Neural progenitor cell (in vitro differentiated cells): ENCODE results near the gene SLC17A7. TPM values are rescaled to one million over a fixed set of nuclear protein-coding genes. Genes with fewer than 3 reads are reported as not detected.
A peak's percentile ranks its signal among the peaks of the same experiment; 100 is the strongest.

Experiments
- DNase-seq: peaks from one replicate; pipeline ENCODE4 v3.0.0-alpha.2; 2016; ENCODE audit warnings: low spot score
- H2AFZ ChIP-seq: fragments of 200-600 bp; sonication (generic); replicated peaks from 2 replicates; pipeline ENCODE4 v1.6.1; 2016; ENCODE audit warnings: antibody characterized with exemption
- H3F3A ChIP-seq: fragments of 200-600 bp; sonication (generic); 2 replicates; pipeline ENCODE4 v1.6.1; 2016; ENCODE audit warnings: antibody characterized with exemption, low read depth
- H3K27ac ChIP-seq: fragments of 200-600 bp; sonication (generic); 2 replicates; pipeline ENCODE4 v1.5.1; 2016; ENCODE audit warnings: mild to moderate bottlenecking
- H3K27me3 ChIP-seq: fragments of 200-600 bp; sonication (generic); 2 replicates; pipeline ENCODE4 v1.6.1; 2016; ENCODE audit warnings: mild to moderate bottlenecking, moderate library complexity
- H3K36me3 ChIP-seq: fragments of 200-600 bp; sonication (generic); 2 replicates; pipeline ENCODE4 v1.5.1; 2016
- H3K4me1 ChIP-seq: fragments of 200-600 bp; sonication (generic); 2 replicates; pipeline ENCODE4 v1.6.1; 2016; ENCODE audit warnings: mixed run types
- H3K4me2 ChIP-seq: fragments of 200-600 bp; sonication (generic); 2 replicates; pipeline ENCODE4 v1.6.1; 2016
- H3K4me3 ChIP-seq: fragments of 200-600 bp; sonication (generic); 2 replicates; pipeline ENCODE4 v1.5.1; 2016
- H3K79me2 ChIP-seq: fragments of 200-600 bp; sonication (generic); 2 replicates; pipeline ENCODE4 v1.6.1; 2016; ENCODE audit warnings: low read depth
- H3K9ac ChIP-seq: fragments of 200-600 bp; sonication (generic); 2 replicates; pipeline ENCODE4 v1.6.1; 2016
- H3K9me3 ChIP-seq: fragments of 200-600 bp; sonication (generic); 2 replicates; pipeline ENCODE4 v1.5.1; 2016; ENCODE audit warnings: low read depth
- H4K20me1 ChIP-seq: fragments of 200-600 bp; sonication (generic); 2 replicates; pipeline ENCODE4 v1.6.1; 2016; ENCODE audit warnings: low read depth
- H3K27ac Mint-ChIP-seq: 3 replicates; pipeline ENCODE4 v1.8.0; 2021; ENCODE audit warnings: mixed read lengths
- H3K27me3 Mint-ChIP-seq: 2 replicates; pipeline ENCODE4 v1.8.0; 2022; ENCODE audit warnings: low read depth, mild to moderate bottlenecking, inconsistent platforms, moderate library complexity, mixed read lengths; ENCODE audit not compliant: insufficient read depth
- H3K36me3 Mint-ChIP-seq: 3 replicates; pipeline ENCODE4 v1.8.0; 2021; ENCODE audit warnings: mixed read lengths
- H3K4me1 Mint-ChIP-seq: 3 replicates; pipeline ENCODE4 v1.8.0; 2021; ENCODE audit warnings: mixed read lengths
- H3K4me3 Mint-ChIP-seq: 3 replicates; pipeline ENCODE4 v1.8.0; 2021; ENCODE audit warnings: mild to moderate bottlenecking, moderate library complexity, mixed read lengths
- H3K9me3 Mint-ChIP-seq: 3 replicates; pipeline ENCODE4 v1.8.0; 2020; ENCODE audit warnings: mixed read lengths
- EZH2 ChIP-seq: fragments of 200-600 bp; sonication (generic); IDR thresholded peaks from 2 replicates; pipeline ENCODE4 v1.6.1; 2017; ENCODE audit warnings: antibody characterized with exemption, mild to moderate bottlenecking, moderate library complexity
- EZH2phosphoT487 ChIP-seq: fragments of 200-600 bp; sonication (generic); IDR thresholded peaks from 2 replicates; pipeline ENCODE4 v1.6.1; 2017; ENCODE audit warnings: antibody characterized with exemption
- total RNA-seq: library from RNA; depleted of rRNA; stranded (reverse); fragments of >200 nt; gene quantifications from 2 replicates; pipeline ENCODE4 v1.2.3, GENCODE V29; 2015; ENCODE audit warnings: low replicate concordance
- TF ChIP-seq, protein P1 (sequence below): fragments of 200-600 bp; sonication (generic); IDR thresholded peaks from 2 replicates; pipeline ENCODE4 v1.5.1; 2017; ENCODE audit warnings: antibody characterized with exemption, mild to moderate bottlenecking

Gene SLC17A7
- total RNA-seq, 1 donor from 2014 or later, result 1.4 TPM

DNA sequence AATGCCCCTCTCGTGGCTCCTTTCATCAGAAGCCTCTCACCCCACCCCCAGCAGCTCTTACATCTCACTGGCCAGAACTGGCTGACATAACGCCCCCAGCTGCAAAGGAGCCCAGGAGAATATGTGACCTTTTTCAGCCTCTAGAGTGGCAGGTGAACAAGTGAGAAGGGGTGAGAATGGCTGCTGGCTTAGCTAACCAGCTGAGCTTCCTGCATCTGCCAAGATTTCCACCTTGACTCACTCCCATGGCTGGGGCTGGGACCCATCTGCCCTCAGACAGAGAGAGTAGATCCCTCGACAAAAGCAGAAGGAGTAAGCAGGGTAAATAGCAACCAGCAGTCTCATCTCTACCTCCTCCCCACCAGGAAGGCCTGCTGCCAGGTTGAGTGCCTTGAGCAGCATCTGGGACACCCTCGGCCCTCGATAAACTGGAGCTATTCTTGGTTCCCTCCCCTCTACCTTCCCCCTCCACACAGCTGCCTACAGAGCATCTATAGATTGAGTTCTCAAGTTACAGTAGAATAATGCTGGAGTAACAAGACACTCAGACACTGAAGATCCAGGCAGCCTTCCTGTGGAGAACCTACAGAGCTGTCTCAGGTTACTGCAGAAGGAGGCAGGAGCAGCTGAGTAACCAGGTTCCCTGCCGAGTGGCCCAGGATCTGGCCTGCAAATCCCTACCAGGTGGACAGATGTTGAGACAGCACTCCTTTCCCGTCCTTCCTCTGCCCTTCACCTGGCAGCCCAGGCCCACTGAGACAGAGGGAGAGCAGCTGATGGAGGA is 37.7 kb downstream of the SLC17A7 start:
- H3K9me3 ChIP-seq, result no peaks in the 10 kb centered on the region
- H4K20me1 ChIP-seq, result no peaks in the 10 kb centered on the region
- H3F3A ChIP-seq, result peaks cover 36% of the 10 kb centered on the region
- H3K4me2 ChIP-seq, result peak overlapping the region; percentile 68
- no peak for TF ChIP-seq EZH2
- TF ChIP-seq, protein P1, sequence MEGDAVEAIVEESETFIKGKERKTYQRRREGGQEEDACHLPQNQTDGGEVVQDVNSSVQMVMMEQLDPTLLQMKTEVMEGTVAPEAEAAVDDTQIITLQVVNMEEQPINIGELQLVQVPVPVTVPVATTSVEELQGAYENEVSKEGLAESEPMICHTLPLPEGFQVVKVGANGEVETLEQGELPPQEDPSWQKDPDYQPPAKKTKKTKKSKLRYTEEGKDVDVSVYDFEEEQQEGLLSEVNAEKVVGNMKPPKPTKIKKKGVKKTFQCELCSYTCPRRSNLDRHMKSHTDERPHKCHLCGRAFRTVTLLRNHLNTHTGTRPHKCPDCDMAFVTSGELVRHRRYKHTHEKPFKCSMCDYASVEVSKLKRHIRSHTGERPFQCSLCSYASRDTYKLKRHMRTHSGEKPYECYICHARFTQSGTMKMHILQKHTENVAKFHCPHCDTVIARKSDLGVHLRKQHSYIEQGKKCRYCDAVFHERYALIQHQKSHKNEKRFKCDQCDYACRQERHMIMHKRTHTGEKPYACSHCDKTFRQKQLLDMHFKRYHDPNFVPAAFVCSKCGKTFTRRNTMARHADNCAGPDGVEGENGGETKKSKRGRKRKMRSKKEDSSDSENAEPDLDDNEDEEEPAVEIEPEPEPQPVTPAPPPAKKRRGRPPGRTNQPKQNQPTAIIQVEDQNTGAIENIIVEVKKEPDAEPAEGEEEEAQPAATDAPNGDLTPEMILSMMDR, result no peak
- no peak for TF ChIP-seq EZH2phosphoT487
- no peak overlapping the region for H3K4me3 ChIP-seq
- peak; percentile 90 for DNase-seq
- peaks cover 15% of the 10 kb centered on the region for H3K27me3 Mint-ChIP-seq
- no peaks in the 10 kb centered on the region for H3K79me2 ChIP-seq
- no peak overlapping the region for H2AFZ ChIP-seq
- no peaks in the 10 kb centered on the region for H3K9me3 Mint-ChIP-seq
- H3K27ac Mint-ChIP-seq, result peak overlapping the region; percentile 97
- peak overlapping the region; percentile 92 for H3K27ac ChIP-seq
- no peaks in the 10 kb centered on the region for H3K36me3 Mint-ChIP-seq
- peaks cover 42% of the 10 kb centered on the region for H3K4me1 Mint-ChIP-seq
- peak overlapping the region; percentile 74 for H3K4me3 Mint-ChIP-seq
- H3K9ac ChIP-seq, result no peak overlapping the region
- no peaks in the 10 kb centered on the region for H3K27me3 ChIP-seq
- H3K36me3 ChIP-seq, result no peaks in the 10 kb centered on the region
- H3K4me1 ChIP-seq, result peaks cover 28% of the 10 kb centered on the region

DNA sequence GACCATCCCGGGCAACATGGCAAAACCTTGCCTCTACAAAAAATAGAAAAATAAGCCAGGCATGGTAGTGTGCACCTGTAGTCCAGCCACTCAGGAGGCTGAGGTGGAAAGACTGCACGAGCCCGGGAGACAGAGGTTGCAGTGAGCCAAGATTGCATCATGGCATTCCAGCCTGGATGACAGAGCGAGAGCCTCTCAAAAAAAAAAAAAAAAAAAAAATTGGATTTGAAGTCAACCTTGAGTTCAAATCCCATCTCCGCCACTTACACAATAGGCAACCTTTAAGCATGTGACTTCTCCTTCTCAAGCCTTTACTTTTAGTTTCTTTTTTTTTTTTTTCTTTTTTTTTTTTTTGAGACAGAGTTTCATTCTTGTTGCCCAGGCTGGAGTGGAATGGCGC is 41.3 kb downstream of the SLC17A7 start:
- no peaks in the 10 kb centered on the region for H3K9me3 Mint-ChIP-seq

DNA sequence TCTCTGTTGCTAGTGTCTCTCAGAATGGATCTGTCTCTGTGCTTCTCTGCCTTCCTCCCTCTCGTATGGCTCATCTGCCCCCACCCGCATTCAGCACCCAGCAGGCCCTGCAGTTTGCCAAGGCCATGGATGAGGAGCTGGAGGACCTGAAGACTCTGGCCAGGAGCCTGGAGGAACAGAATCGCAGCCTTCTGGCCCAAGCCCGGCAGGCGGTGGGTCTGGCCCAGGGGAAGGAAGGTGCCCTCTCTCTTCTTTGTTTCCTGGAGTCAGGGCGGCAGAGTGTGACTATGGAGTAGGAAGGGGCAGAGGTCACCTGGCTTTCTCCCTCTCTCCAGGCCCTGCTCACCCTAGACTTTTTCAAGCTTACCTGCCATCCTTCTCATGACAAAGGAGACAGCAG is 42.4 kb downstream of the SLC17A7 start:
- Histone ChIP-seq H3K9me3 (no peaks in the 10 kb centered on the region), H3K4me1 (peaks cover 43% of the 10 kb centered on the region), H3K4me2 (no peak overlapping the region), H3K36me3 (no peaks in the 10 kb centered on the region), H2AFZ (peak overlapping the region; percentile 80), H3K4me3 (no peak overlapping the region), H3K79me2 (no peaks in the 10 kb centered on the region), H3K27ac (no peak overlapping the region), H3F3A (peaks cover 34% of the 10 kb centered on the region), H3K27me3 (no peaks in the 10 kb centered on the region), H4K20me1 (no peaks in the 10 kb centered on the region), H3K9ac (no peak overlapping the region)
- H3K9me3 Mint-ChIP-seq, result no peaks in the 10 kb centered on the region
- H3K27ac Mint-ChIP-seq, result no peak overlapping the region
- peaks cover 16% of the 10 kb centered on the region for H3K27me3 Mint-ChIP-seq
- no peak for DNase-seq
- no peaks in the 10 kb centered on the region for H3K36me3 Mint-ChIP-seq
- TF ChIP-seq, protein P1, result no peak
- TF ChIP-seq EZH2phosphoT487, result no peak
- no peak for TF ChIP-seq EZH2
- no peak overlapping the region for H3K4me3 Mint-ChIP-seq
- peaks cover 50% of the 10 kb centered on the region for H3K4me1 Mint-ChIP-seq

More for the DNA sequence above, 41.3 kb downstream of the SLC17A7 start:
- no peak overlapping the region for H3K4me3 ChIP-seq
- no peak overlapping the region for H3K27ac Mint-ChIP-seq
- no peak overlapping the region for H2AFZ ChIP-seq
- H3K27me3 Mint-ChIP-seq, result peaks cover 18% of the 10 kb centered on the region
- H3K36me3 ChIP-seq, result no peaks in the 10 kb centered on the region
- H3K27ac ChIP-seq, result no peak overlapping the region
- no peak for TF ChIP-seq EZH2phosphoT487
- no peak for TF ChIP-seq EZH2
- TF ChIP-seq, protein P1, result no peak
- H3K27me3 ChIP-seq, result no peaks in the 10 kb centered on the region
- H3K4me3 Mint-ChIP-seq, result no peak overlapping the region
- no peak overlapping the region for H3K4me2 ChIP-seq
- DNase-seq, result no peak
- no peaks in the 10 kb centered on the region for H3K79me2 ChIP-seq
- peaks cover 44% of the 10 kb centered on the region for H3K4me1 ChIP-seq
- no peaks in the 10 kb centered on the region for H3K36me3 Mint-ChIP-seq
- H3K9ac ChIP-seq, result no peak overlapping the region
- H3F3A ChIP-seq, result peaks cover 42% of the 10 kb centered on the region
- peaks cover 53% of the 10 kb centered on the region for H3K4me1 Mint-ChIP-seq
- H4K20me1 ChIP-seq, result no peaks in the 10 kb centered on the region
- H3K9me3 ChIP-seq, result no peaks in the 10 kb centered on the region
